PC-9 (cell line): Measurements from ENCODE around the gene RAI2.

Source experiments
- CTCF ChIP-seq: fragments of 200-600 bp; sonication (generic); conservative IDR thresholded peaks from 2 replicates; pipeline ENCODE4 v1.6.1; 2017; ENCODE audit warnings: mixed run types, antibody characterized with exemption, mild to moderate bottlenecking, moderate library complexity
- EZH2 ChIP-seq: fragments of 200-600 bp; sonication (generic); IDR thresholded peaks from 2 replicates; pipeline ENCODE4 v1.8.0; 2017; ENCODE audit warnings: antibody characterized with exemption, low read depth

GRCh38 chrX:17750436-17750835, 110.7 kb downstream of the RAI2 start:
- no peak for TF ChIP-seq CTCF
- no peak for TF ChIP-seq EZH2
